NT2/D1 (cell line): ENCODE results near the gene SMIM29.

ENCODE experiments used
- SUZ12 ChIP-seq: IDR thresholded peaks from 2 replicates; pipeline ENCODE4 v1.6.1; 2011; ENCODE audit not compliant: insufficient read length, insufficient read depth; ENCODE audit errors: extremely low read depth
- YY1 ChIP-seq: IDR thresholded peaks from 2 replicates; pipeline ENCODE4 v1.6.1; 2011; ENCODE audit not compliant: insufficient read length, insufficient read depth
- ZNF274 ChIP-seq: IDR thresholded peaks from 2 replicates; pipeline ENCODE4 v1.6.1; 2011; ENCODE audit warnings: mild to moderate bottlenecking, low read depth, low read length

- TF ChIP-seq ZNF274: no peak
- TF ChIP-seq SUZ12: no peak
- TF ChIP-seq YY1: no peak
Observed at GRCh38 chr6:34275128-34275804, 26.5 kb upstream of the SMIM29 start.
